ENCODE data around the gene KRT17. TPM values are rescaled to one million over a fixed set of nuclear protein-coding genes. Genes with fewer than 3 reads are reported as not detected.
A peak's percentile ranks its signal among the peaks of the same experiment; 100 is the strongest.

Gene KRT17
- total and polyA plus RNA-seq, 10 of the 15 experiments (the other 5 are each of a cell fraction or from before 2014, with no cell fraction given), result 0.47 to 30.0 (median 2.5) TPM

GRCh38 chr17:41657176-41657754 is 32.9 kb upstream of the KRT17 start:
- Histone ChIP-seq H3K4me3 (no peak overlapping the region), H3K9me3 (replicated peaks; ENCODE audit: control insufficient read depth, insufficient read depth, low read length) (no peaks in the 10 kb centered on the region), H2AFZ (ENCODE audit: control insufficient read depth, low read depth, low read length) (no peak overlapping the region), H3K79me2 (ENCODE audit: control insufficient read depth, insufficient read depth, low read length) (no peaks in the 10 kb centered on the region), H3K36me3 (ENCODE audit: control insufficient read depth in 2 of 2, insufficient read depth in 2 of 2, low read length in 1 of 2) (no peaks in the 10 kb centered on the region), H3K4me2 (ENCODE audit: control insufficient read depth, insufficient read depth) (no peak overlapping the region), H3K27ac (ENCODE audit: control insufficient read depth, insufficient read depth) (no peak overlapping the region), H3K4me1 (ENCODE audit: control insufficient read depth, insufficient read depth, low read length) (no peaks in the 10 kb centered on the region; the same call in 1 of the 2 replicates), H4K20me1 (ENCODE audit: control insufficient read depth, insufficient read depth) (no peaks in the 10 kb centered on the region), H3K9ac (ENCODE audit: control insufficient read depth, insufficient read depth, low read length) (no peak overlapping the region), H3K27me3 (replicated peaks in 1 of 2; ENCODE audit: control insufficient read depth in 2 of 2, insufficient read depth in 2 of 2, low read length in 1 of 2) (no peaks in the 10 kb centered on the region; a peak in 1 of 4 replicates)
- ChIA-PET POLR2A (no interaction called here), CTCF (interaction anchor here (0.9 to 12.0 kb wide), 3 partner anchors 7 to 12 kb away, joined by 3 to 420 read pairs (median 4); no protein-coding TSS in a partner anchor), RAD21 (ENCODE audit: unreplicated experiment) (no interaction called here), SMC1A (ENCODE audit: uncharacterized antibody, unreplicated experiment) (no interaction called here)
- no peak for DNase-seq (ENCODE audit: low read depth, low spot score)
- no TSS peak for BruUV-seq (replicated peaks)
- no peak for FAIRE-seq
- WGBS (ENCODE audit: insufficient coverage, insufficient replicate concordance, low lambda C conversion rate, missing lambda C conversion rate), result 26% methylated on average over 16 of the region's 16 CpGs
- no peak; the same call in 2 of the 3 replicates for ATAC-seq
- in situ Hi-C loops (cut with MboI) (no loop called here), intact Hi-C loops (cut with micrococcal nuclease; ENCODE audit: unreplicated experiment) (no loop called here)
- 0 out of 4 replicates have a peak, but pooled peaks of 1 of the 2 experiments have one; percentile 24 for TF ChIP-seq IKZF2 (IDR thresholded peaks at IDR 0.05)
- no peak for TF ChIP-seq BMI1 (IDR thresholded peaks at IDR 0.05; ENCODE audit: borderline replicate concordance)
- TF ChIP-seq POLR2AphosphoS2 (IDR thresholded peaks at IDR 0.05; ENCODE audit: low read depth, low read length), result no peak
- TF ChIP-seq LARP7 (IDR thresholded peaks at IDR 0.05), result no peak
- TF ChIP-seq IKZF1 (conservative IDR thresholded peaks at IDR 0.05), result peak; percentile 56
- no peak for TF ChIP-seq ZNF274 (IDR thresholded peaks at IDR 0.05; ENCODE audit: insufficient read depth, insufficient read length)
- no peak for TF ChIP-seq TCF3 (IDR thresholded peaks at IDR 0.05; ENCODE audit: borderline replicate concordance, insufficient read depth, low read depth, low read length)
- TF ChIP-seq RAD51 (IDR thresholded peaks at IDR 0.05), result no peak
- TF ChIP-seq, protein P1, sequence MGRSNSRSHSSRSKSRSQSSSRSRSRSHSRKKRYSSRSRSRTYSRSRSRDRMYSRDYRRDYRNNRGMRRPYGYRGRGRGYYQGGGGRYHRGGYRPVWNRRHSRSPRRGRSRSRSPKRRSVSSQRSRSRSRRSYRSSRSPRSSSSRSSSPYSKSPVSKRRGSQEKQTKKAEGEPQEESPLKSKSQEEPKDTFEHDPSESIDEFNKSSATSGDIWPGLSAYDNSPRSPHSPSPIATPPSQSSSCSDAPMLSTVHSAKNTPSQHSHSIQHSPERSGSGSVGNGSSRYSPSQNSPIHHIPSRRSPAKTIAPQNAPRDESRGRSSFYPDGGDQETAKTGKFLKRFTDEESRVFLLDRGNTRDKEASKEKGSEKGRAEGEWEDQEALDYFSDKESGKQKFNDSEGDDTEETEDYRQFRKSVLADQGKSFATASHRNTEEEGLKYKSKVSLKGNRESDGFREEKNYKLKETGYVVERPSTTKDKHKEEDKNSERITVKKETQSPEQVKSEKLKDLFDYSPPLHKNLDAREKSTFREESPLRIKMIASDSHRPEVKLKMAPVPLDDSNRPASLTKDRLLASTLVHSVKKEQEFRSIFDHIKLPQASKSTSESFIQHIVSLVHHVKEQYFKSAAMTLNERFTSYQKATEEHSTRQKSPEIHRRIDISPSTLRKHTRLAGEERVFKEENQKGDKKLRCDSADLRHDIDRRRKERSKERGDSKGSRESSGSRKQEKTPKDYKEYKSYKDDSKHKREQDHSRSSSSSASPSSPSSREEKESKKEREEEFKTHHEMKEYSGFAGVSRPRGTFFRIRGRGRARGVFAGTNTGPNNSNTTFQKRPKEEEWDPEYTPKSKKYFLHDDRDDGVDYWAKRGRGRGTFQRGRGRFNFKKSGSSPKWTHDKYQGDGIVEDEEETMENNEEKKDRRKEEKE (IDR thresholded peaks at IDR 0.05), result no peak
- no peak for TF ChIP-seq TCF7 (IDR thresholded peaks at IDR 0.05; ENCODE audit: borderline replicate concordance)
- TF ChIP-seq RUNX3 (IDR thresholded peaks at IDR 0.05; ENCODE audit: low read length), result peak; percentile 54; the same call in 1 of the 2 replicates
